Ecto neural progenitor cell (in vitro differentiated cells): Measurements from ENCODE around the gene CHCHD6.

Experiments used
- DNase-seq: peaks from one replicate; pipeline ENCODE4 v3.0.0-alpha.2; 2018; ENCODE audit warnings: low spot score

The CHCHD6 gene

DNA sequence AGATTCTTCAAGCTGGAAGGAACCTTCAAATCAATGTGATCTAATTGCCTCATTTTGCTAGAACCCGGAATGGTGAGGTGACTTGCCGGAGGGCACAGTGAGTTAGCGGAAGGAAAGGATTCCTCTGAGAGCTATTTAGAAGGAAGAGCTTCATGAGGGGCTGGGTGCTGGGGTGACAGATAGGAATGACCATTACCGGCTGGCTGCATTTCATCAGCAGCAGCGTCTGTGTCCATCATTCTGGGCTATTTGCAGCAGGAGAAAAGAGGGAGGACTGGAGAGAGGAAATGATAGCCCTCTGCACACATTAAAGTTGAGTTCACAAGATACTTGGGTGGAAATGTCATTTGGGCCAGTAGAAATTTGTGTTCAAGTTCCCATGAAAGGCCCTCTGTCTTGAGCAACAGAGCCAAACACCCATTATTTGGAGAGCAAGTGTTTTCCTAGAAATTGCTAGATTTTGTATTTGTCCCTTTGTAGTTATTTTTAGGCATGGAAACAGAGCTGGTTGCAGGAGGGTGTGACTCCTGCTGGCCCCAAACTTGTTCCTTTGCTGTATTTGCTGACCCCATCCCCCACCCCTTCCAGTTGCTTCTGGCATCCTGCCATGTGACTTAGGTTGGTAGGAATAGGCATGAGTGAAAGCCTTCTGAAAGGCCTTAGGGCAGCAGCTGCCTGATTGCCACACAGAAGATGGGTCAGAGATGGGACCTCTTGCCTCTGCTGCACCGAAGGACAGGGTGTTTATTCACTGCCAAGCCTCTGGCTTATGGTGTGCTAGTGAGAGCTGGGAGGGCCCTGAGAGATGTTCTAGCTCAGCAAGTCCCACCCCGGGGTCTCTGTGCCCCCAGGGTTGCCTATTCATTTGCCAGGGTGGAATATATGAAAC is 191.4 kb downstream of the CHCHD6 start:
- no peak for DNase-seq

GRCh38 chr3:126896067-126896441 is 192.0 kb downstream of the CHCHD6 start:
- no peak for DNase-seq

DNA sequence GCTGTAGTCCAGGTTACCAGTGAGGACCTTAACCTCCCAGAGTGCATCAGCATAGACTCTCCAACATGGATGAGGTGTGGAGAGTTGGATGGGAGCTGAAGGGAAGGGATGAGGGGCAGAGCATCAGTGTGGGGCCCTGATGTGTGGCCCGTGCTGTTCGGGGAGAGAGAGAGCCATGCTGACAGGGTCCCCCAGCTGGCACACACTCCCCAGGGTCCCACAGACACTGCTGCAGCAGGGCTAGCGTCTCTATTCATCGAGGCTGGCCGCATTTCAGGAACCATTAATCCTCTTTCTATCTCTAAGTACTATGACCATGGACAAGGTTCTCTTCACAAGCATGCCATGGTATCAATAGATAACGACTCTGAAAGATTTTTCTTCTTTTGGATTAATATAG is 192.9 kb downstream of the CHCHD6 start:
- DNase-seq = no peak

- DNase-seq = no peak
Measured at GRCh38 chr3:126897943-126898342, 193.9 kb downstream of the CHCHD6 start.

DNA sequence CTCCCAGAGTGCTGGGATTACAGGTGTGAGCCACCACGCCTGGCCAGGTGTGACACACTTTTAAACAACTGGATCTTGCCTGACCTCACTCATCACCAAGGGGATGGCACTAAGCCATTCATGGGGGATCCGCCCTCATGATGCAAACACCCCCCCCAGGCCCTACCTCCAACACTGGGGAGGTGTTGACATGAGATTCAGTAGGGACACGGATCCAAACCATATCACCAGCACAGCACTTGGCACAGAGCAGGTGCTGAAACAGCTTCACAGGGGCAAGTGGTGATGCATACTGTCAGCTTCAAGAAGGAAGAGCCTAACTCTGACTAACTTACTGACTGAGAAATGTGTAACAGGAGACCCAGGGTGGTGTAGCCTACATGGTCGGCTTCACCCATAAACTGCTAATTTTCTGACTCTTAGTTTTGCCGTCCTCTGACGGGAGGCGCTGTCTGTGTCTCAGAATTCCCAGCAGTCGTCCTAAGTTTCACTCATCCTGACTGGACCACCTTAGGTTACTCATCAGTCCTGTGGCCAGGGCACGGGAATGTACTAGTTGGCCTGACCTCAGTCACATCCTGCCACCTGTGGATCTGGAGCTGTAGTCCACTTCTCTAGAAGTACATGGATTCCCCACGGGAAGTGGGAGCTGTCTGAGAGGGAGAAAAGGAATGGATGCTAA is 197.0 kb downstream of the CHCHD6 start:
- no peak for DNase-seq

- DNase-seq = no peak
Measured at GRCh38 chr3:126901631-126902030, 197.6 kb downstream of the CHCHD6 start.

- DNase-seq = no peak
Measured at GRCh38 chr3:126903521-126903920, 199.5 kb downstream of the CHCHD6 start.

DNA sequence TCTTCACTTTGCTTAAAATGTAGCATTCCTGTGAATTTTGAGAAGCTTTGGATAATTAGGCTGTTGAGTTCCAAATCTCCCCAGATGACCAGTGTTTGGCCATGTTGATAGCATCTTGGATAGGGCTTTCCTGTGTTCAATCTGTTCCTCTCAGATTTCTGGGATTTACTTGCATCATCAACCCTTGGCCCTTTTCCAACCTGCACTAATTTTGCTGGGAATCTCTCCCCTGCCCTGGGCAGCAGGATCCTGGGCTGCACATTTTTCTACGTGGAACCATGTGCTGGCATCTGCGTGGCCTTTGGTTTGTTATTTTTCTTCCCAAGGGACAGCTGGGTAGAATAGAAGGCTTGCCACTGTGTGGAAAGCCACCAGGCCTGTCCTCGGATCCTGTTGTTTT is 203.5 kb downstream of the CHCHD6 start:
- no peak for DNase-seq

DNA sequence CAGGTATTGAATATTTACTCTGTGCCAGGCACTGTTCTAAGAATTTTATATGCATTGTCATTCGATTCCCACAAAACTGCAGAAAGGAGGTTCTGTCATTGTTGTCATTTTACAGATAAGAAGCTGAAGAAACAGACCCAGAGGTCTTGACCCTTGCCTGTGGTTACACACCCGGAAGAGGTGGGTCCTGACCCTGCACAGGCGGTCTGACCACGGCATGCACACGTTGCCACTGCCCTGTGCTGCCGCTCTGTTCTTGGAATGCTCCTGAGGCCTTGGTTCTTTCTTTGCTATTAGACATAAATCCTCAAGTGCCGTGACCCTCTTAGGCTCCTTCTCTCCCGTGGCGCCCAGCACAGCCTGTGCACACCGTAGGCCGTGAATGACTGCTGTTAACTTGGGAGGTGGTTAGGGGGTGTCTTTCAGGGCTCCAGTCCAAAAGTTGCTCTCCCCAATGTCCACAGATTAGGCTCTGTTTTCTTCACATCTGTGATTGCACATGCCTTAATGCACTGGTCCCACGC is 204.8 kb downstream of the CHCHD6 start:
- no peak for DNase-seq

DNA sequence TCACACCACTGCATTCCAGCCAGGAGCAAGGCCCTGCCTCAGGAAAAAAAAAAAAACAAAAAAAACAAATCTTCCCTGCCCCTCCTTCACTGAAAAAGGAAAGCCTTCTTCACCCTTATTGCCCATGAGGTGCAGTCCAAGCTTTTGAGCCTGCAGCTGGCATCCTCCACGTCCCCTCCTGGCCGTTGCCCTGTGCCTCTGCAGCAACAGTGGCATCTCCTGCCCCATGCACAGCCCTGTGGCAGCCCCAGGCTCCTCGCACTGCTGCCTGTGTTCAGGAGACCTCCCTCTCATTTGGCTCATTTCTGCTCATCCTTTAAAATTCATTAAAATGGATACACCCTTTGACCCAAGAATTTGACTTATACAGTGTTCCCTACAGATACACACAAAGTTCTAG is 206.2 kb downstream of the CHCHD6 start:
- DNase-seq = no peak

DNA sequence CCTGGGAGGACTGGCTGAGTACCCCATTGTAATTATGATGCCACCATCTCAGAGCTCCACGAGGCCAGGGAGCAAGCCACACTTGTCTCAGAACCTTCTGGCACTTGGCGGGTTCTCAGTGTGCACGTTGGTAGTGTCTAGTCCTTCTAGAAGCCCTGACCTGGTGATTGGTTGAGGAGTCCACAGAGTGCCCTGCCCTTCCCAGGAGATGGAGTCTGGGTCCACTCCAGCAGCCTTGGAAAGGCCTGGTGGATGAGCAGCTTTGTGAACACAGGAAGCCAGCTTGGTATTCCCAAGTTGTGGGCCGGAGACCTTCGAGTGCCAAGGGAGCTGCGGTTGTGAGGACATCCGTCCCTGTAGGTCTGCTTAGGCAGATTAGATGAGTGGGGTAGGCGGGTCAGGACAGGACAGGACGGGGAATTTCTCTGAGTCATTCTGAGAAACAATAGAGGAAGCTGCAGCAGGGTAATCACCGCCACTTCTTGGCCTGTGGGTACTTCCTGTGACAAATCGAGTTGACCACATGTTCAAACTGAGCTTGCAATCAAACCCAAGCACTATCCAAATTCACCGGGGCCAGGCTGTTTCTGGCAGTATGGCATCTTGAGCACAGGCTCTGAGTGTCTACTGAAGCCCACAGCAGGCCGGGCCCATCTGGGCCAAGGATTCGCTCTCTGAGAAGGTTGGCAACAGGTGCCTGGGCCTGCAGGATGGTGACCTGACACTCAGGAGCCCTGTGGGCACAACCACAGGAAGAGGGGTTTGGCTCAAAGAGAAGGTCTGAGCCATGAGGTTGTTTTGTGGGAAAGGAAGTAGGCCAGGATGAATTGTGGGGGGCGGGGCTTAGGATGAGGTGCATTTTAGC is 207.4 kb downstream of the CHCHD6 start:
- no peak for DNase-seq

GRCh38 chr3:126912027-126912422 is 208.0 kb downstream of the CHCHD6 start:
- DNase-seq = no peak

GRCh38 chr3:126912491-126913195 is 208.6 kb downstream of the CHCHD6 start:
- DNase-seq = no peak

DNA sequence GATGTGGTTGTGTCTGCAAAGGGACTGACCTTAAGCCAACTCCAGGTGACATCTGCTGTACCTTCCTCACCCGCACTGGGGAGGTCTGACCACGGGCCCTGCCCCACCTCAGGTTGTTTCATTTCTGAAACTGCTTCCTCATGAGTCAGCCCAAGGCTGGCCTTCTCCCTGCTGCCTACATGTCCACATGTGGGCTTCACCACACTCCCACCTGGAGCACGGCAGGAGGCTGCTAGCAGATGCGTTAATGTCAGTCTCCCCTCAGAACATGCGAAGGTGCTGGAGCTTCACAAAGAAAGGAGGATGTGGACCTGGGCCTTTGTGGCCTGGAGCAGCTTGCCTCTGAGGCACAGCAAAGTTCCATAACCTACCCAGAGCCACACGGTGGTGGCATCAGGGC is 209.5 kb downstream of the CHCHD6 start:
- no peak for DNase-seq

DNA sequence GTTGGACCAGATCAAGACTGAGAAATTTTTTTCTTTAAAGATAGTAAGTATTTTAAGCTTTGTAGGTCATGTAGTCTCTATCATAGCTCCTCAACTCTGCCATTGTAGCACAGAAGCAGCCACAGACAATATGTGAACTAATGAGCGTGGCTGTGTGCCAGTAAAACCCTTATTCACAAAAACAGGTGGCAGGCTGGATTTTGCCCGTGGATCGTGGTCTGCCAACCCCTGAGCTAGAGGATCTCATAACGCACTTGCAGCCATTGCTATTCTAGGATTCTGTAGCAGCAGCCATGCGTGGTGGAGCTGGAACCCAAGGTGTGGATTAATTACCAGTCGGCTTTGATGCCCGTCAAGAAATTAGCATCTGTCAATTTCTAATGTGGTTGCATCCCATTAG is 210.2 kb downstream of the CHCHD6 start:
- no peak for DNase-seq

GRCh38 chr3:126915015-126915414 is 211.0 kb downstream of the CHCHD6 start:
- DNase-seq = no peak

DNA sequence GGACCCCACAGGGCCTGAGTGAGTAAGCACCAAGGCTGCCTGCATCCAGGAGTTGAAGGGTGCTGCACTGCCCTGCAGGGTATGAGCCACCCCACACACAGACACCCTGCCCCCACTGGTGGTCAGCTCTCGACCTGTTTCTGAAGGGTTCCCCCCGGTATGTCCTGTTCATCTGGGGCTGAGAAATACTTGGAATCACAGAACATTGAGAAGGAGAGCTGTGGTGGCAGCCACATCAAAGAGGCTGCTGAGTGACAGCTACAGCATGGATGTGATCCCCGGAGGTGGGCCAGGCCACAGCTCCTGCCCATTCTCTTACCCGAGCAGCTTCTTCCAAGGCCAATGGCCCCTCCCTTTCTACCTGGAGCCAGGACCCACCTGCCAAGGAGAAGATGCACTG is 212.5 kb downstream of the CHCHD6 start:
- DNase-seq = no peak

DNA sequence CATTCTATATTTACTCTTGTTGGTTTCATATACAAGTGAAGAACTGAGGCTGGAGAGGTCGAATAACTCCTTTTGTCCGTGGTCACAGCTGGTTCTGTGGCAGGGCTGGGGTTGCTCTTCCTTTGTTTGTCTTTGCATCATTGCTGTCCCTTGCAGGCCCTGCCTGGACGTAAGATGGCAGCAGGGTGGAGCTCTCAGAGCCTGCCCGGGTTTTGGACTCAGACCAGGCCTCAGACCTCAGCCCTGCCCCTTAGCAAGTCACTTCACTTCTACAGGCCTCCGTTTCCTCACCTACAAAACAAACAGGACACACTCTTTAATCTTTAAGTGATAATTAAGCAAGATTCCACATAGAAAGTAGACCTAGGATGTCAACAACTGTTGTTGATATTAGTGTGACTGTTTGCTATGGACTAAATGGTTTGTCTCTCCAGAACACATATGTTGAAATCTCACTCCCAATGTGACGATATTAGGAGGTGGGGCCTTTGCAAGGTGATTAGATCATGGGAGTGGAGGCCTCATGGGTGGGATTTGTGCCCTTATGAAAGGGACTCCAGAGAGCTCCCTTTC is 213.3 kb downstream of the CHCHD6 start:
- DNase-seq = no peak

DNA sequence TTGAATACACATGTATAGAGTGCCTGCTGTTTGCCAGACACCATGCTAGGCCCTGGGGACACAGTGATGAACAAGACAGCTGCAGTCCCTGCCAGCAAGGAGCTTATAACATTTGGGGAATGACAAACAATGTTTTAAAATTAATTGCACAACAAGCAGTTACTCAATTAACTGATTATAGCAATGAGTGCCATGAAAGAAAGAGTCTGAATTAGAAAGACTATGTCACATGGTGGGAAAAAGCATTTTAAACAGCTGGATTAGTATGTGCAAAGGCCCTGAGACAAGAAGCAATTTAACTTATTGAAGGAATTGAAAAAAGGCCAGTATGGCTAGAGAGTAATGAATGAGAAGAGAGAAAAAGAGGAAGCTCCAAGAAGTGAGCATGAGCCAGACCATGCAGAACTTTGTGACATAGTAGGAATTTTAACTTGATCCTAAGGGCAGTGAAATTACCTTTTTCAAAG is 214.3 kb downstream of the CHCHD6 start:
- DNase-seq = no peak

- no peak for DNase-seq
Measured at GRCh38 chr3:126921085-126921824, 217.2 kb downstream of the CHCHD6 start.

GRCh38 chr3:126922466-126922865 is 218.4 kb downstream of the CHCHD6 start:
- DNase-seq = no peak
